ENCODE results near the gene ATP5F1D. TPM values are rescaled to one million over a fixed set of nuclear protein-coding genes. Genes with fewer than 3 reads are reported as not detected.
A peak's percentile ranks its signal among the peaks of the same experiment; 100 is the strongest.

ATP5F1D gene
- total RNA-seq, 2 donors from 2014 or later: 144 to 159 TPM

DNA sequence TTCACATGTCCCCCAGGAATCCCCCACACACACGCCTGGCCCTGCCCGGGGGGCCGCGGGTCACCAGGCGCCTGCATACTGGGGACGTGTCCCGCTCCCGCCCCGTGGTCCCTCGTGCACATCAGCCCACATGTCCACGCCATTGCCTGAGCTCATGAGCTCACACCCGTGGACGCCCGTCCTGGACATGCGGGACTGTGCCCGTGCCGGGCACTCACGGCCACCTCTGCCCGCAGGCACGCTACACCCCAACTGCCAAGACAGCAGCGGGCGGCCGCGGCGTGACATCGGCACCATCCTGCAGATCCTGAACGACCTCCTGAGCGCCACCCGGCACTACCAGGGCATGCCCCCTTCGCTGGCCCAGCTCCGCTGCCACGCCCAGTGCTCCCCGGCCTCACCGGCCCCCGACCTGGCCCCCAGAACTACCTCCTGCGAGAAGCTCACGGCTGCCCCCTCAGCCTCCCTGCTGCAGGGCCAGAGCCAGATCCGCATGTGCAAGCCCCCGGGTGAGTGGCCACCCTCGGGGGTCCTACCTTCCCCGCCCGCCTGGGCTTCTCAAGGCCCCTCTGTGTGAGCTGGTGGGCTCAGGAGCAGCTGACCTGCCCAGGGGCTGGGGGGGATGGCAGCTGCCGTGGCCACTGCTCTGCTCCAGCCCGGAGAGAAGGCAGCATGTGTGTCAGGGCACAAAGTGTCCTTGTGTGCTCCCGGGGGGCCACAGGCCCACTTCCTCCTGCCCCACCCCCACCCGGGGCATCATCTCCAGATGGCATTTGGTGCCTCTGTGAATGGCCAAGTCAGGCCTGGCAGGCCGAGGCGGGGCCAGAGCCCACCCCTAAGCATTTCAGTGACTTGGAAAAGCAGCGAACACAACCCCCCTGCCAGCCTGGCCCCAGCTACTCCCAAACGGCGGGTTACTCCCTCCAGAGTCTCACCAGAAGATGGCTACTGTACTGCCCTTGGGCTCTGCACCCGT is 13.9 kb downstream of the ATP5F1D start:
- 94 to 95% methylated on average over 30 to 52 of the region's 52 CpGs for WGBS, 2 experiments (ENCODE audit: insufficient coverage in 1 of 2, insufficient read length in 1 of 2)
- Mint-ChIP-seq H3K27me3 (ENCODE audit: insufficient read depth) (no peaks in the 10 kb centered on the region), H3K4me3 (no peak overlapping the region), H3K27ac (peak overlapping the region; percentile 77), H3K36me3 (ENCODE audit: low read depth) (peaks cover 52% of the 10 kb centered on the region), H3K9me3 (no peaks in the 10 kb centered on the region), H3K4me1 (peaks cover 19% of the 10 kb centered on the region)
- H3K9me3 ChIP-seq (ENCODE audit: control insufficient read depth, low read length): no peaks in the 10 kb centered on the region
- H3K36me3 ChIP-seq (ENCODE audit: control insufficient read depth, insufficient read depth, low read length): peaks cover 63% of the 10 kb centered on the region
- H3K27ac ChIP-seq (ENCODE audit: low read depth, low read length): peak overlapping the region; percentile 57
- TF ChIP-seq, protein P1, sequence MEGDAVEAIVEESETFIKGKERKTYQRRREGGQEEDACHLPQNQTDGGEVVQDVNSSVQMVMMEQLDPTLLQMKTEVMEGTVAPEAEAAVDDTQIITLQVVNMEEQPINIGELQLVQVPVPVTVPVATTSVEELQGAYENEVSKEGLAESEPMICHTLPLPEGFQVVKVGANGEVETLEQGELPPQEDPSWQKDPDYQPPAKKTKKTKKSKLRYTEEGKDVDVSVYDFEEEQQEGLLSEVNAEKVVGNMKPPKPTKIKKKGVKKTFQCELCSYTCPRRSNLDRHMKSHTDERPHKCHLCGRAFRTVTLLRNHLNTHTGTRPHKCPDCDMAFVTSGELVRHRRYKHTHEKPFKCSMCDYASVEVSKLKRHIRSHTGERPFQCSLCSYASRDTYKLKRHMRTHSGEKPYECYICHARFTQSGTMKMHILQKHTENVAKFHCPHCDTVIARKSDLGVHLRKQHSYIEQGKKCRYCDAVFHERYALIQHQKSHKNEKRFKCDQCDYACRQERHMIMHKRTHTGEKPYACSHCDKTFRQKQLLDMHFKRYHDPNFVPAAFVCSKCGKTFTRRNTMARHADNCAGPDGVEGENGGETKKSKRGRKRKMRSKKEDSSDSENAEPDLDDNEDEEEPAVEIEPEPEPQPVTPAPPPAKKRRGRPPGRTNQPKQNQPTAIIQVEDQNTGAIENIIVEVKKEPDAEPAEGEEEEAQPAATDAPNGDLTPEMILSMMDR (conservative IDR thresholded peaks at IDR 0.05): no peak
- no peaks in the 10 kb centered on the region for H3K27me3 ChIP-seq (ENCODE audit: control insufficient read depth, insufficient read depth, low read length, poor library complexity, severe bottlenecking)
- peaks cover 8% of the 10 kb centered on the region for H3K4me1 ChIP-seq (ENCODE audit: control insufficient read depth, insufficient read depth, low read length)
- no peak overlapping the region for H3K9ac ChIP-seq (ENCODE audit: extremely low read depth, low read length, poor library complexity, severe bottlenecking)
- DNase-seq: no peak
- no peak overlapping the region for H3K4me3 ChIP-seq (ENCODE audit: low read length)

DNA sequence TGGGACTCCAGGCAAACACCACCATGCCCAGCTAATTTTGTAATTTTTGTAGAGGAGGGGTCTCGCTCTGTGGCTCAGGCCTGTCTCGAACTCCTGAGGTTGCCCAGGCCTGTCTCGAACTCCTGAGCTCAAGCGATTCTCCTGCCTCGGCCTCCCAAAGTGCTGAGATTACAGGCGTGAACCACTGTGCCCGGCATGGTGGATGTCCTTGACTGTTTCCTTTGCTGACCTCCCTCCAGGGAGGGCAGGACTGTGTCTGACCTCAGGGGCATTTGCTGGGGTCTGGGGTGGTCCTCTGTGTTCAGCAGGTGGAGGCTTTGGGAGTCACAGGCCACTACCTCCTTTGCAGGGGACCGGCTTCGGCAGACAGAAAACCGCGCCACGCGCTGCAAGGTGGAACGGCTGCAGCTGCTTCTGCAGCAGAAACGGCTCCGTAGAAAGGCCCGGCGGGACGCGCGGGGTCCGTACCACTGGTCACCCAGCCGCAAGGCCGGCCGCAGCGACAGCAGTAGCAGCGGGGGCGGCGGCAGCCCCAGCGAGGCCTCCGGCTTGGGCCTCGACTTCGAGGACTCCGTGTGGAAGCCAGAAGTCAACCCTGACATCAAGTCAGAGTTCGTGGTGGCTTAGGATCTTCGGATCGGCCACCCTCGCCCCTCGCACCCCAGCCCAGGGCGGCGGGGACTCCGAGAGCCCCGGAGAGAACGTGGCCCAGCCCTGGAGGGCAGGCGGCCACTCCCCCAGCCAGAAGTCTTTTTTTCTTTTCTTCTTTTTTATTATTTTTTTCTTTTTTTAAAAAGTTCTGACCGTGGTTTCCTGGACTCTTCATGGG is 15.3 kb downstream of the ATP5F1D start:
- Mint-ChIP-seq H3K36me3 (ENCODE audit: low read depth) (peaks cover 44% of the 10 kb centered on the region), H3K9me3 (no peaks in the 10 kb centered on the region), H3K27me3 (ENCODE audit: insufficient read depth) (no peaks in the 10 kb centered on the region), H3K4me1 (peaks cover 26% of the 10 kb centered on the region), H3K27ac (no peak overlapping the region), H3K4me3 (no peak overlapping the region)
- Histone ChIP-seq H3K4me3 (ENCODE audit: low read length) (no peak overlapping the region), H3K9me3 (ENCODE audit: control insufficient read depth, low read length) (no peaks in the 10 kb centered on the region), H3K36me3 (ENCODE audit: control insufficient read depth, insufficient read depth, low read length) (peaks cover 57% of the 10 kb centered on the region), H3K27me3 (ENCODE audit: control insufficient read depth, insufficient read depth, low read length, poor library complexity, severe bottlenecking) (no peaks in the 10 kb centered on the region), H3K9ac (ENCODE audit: extremely low read depth, low read length, poor library complexity, severe bottlenecking) (no peak overlapping the region), H3K4me1 (ENCODE audit: control insufficient read depth, insufficient read depth, low read length) (peaks cover 10% of the 10 kb centered on the region), H3K27ac (ENCODE audit: low read depth, low read length) (peak overlapping the region; percentile 0)
- DNase-seq: no peak
- WGBS, 2 experiments (ENCODE audit: insufficient coverage in 1 of 2, insufficient read length in 1 of 2): 94 to 96% methylated on average over 42 to 46 of the region's 46 CpGs
- TF ChIP-seq, protein P1 (conservative IDR thresholded peaks at IDR 0.05): no peak

DNA sequence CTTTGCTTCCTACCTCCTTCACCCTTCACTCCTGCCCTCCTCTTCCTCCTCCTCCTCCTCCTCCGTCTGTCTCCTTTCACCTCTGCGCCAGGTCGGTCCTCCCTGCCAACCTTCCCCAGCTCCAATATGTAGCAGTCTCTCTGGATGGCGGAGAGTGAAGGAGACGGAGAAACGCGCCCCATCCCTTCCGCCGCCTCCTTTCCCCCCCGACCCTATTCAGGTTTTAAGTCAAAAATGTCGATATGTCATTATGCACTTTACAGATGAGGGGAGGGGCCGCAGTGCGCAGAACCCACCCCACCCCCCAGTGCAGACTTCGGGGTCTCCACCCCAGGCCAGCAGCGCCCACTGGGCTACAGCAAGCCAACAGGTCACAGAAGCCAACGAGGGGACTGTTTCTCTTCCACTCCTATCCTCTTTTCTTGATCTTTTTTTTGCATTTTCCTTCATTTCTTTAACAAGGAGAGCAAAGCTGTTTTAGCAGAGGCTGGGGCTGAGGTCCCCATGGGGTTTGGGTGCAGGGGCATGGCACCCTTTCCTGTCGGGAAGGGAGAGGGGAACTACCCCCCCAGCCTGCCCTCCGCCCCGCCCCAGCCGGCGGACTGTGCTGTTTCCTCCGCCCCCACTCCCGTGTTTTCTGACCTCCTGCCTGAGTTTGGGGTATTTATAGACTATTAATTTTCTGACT is 16.1 kb downstream of the ATP5F1D start:
- TF ChIP-seq, protein P1 (conservative IDR thresholded peaks at IDR 0.05): no peak
- peak overlapping the region; percentile 21 for H3K27ac ChIP-seq (ENCODE audit: low read depth, low read length)
- peaks cover 50% of the 10 kb centered on the region for H3K36me3 ChIP-seq (ENCODE audit: control insufficient read depth, insufficient read depth, low read length)
- 83 to 87% methylated on average over 13 to 23 of the region's 23 CpGs for WGBS, 2 experiments (ENCODE audit: insufficient coverage in 1 of 2, insufficient read length in 1 of 2)
- H3K9me3 ChIP-seq (ENCODE audit: control insufficient read depth, low read length): no peaks in the 10 kb centered on the region
- Mint-ChIP-seq H3K27ac (peak overlapping the region; percentile 90), H3K4me1 (peaks cover 30% of the 10 kb centered on the region), H3K36me3 (ENCODE audit: low read depth) (peaks cover 44% of the 10 kb centered on the region), H3K27me3 (ENCODE audit: insufficient read depth) (no peaks in the 10 kb centered on the region), H3K9me3 (no peaks in the 10 kb centered on the region), H3K4me3 (no peak overlapping the region)
- no peak for DNase-seq
- no peaks in the 10 kb centered on the region for H3K27me3 ChIP-seq (ENCODE audit: control insufficient read depth, insufficient read depth, low read length, poor library complexity, severe bottlenecking)
- H3K9ac ChIP-seq (ENCODE audit: extremely low read depth, low read length, poor library complexity, severe bottlenecking): no peak overlapping the region
- peaks cover 17% of the 10 kb centered on the region for H3K4me1 ChIP-seq (ENCODE audit: control insufficient read depth, insufficient read depth, low read length)
- no peak overlapping the region for H3K4me3 ChIP-seq (ENCODE audit: low read length)

Data from endodermal cell (in vitro differentiated cells).